Uterus (tissue), 2 donors: ENCODE results near the gene LGALS12.

Experiments
- CTCF ChIP-seq, 4 experiments: fragments of 200-600 bp in 2 of 4; fragments of 450-650 bp in 2 of 4; sonication (generic) in 2 of 4; IDR thresholded peaks; one replicate each; pipeline ENCODE4 v1.5.1; 2016 to 2019; ENCODE audit warnings: antibody characterized with exemption in 4 of 4, mild to moderate bottlenecking in 2 of 4, moderate library complexity in 1 of 4
- POLR2A ChIP-seq, 2 donors: fragments of 450-650 bp; IDR thresholded peaks; one replicate each; pipeline ENCODE4 v1.6.1; 2016; ENCODE audit warnings: antibody characterized with exemption in 2 of 2, mild to moderate bottlenecking in 1 of 2, moderate library complexity in 1 of 2

- TF ChIP-seq CTCF (IDR thresholded peaks at IDR 0.05) (no peak), POLR2A (IDR thresholded peaks at IDR 0.05) (no peak)
Observed at GRCh38 chr11:63502252-63502820, 3.5 kb upstream of the LGALS12 start.
